T-helper 2 cell treated with Interferon-gamma antibody and Interleukin-4, amounts not matched to agents 5 μg/mL and 100 μg/mL, for 36 hours (primary cell): Measurements from ENCODE around the gene NDOR1.

Experiments
- DNase-seq: peaks from one replicate; pipeline ENCODE4 v3.0.0; 2021; ENCODE audit warnings: low spot score
- H3K27ac Mint-ChIP-seq: one replicate; pipeline ENCODE4 v1.8.0; 2021; ENCODE audit warnings: mild to moderate bottlenecking, mixed read lengths
- H3K27me3 Mint-ChIP-seq: one replicate; pipeline ENCODE4 v1.8.0; 2021; ENCODE audit warnings: low read depth, mixed read lengths
- H3K36me3 Mint-ChIP-seq: one replicate; pipeline ENCODE4 v1.8.0; 2021; ENCODE audit warnings: low read depth, mixed read lengths
- H3K4me1 Mint-ChIP-seq: one replicate; pipeline ENCODE4 v1.8.0; 2021; ENCODE audit warnings: low read depth, mixed read lengths
- H3K4me3 Mint-ChIP-seq: one replicate; pipeline ENCODE4 v1.8.0; 2022; ENCODE audit warnings: mild to moderate bottlenecking, moderate library complexity, mixed read lengths
- H3K9me3 Mint-ChIP-seq: one replicate; pipeline ENCODE4 v1.8.0; 2021; ENCODE audit warnings: mixed read lengths

The NDOR1 gene

DNA sequence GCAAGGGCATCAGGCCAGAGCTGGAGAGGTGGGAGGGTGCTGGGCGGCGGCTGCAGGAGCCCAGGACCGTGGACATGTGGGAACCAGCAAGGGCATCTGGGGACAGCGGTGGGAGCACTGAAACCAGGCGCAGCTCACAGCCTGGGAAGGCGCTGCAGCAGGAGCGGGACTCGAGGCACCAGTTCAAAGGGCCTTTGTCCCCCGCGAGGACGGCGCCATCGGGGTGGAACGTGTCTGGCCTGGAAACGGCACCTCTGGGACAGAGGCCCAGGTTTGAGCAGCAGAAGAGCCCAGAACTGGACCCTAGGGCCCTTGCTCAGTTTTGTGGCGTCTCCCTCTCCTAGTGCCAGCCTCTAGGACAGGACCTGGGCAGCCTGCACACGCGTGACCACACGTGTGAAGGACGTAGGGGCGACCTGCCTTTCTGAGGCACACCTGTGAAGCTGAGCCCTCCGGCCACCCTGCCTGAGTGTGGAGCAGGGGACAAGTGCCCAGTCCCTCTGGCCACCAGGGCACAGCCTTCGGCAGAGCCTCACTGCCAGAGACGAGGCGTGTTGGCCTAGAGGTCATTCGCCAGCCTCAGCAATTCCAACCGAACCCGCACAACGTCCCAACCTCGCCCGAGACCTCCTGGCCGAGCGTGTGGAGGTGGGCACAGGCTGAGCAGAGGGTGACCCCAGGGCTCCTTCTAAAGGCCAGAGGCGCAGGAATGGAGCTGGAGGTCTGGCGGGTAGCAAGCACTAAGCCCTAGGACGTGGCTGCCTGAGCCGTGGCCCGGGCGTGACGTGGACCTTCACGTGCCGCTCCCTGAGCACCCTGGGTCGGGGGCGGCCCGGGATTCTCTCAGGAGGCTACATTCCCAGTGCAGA, 31.5 kb upstream of the NDOR1 start:
- H3K36me3 Mint-ChIP-seq = peaks cover 4% of the 10 kb centered on the region
- H3K27me3 Mint-ChIP-seq = peaks cover 22% of the 10 kb centered on the region
- no peaks in the 10 kb centered on the region for H3K9me3 Mint-ChIP-seq
- no peaks in the 10 kb centered on the region for H3K4me1 Mint-ChIP-seq
- no peak overlapping the region for H3K27ac Mint-ChIP-seq
- H3K4me3 Mint-ChIP-seq = no peak overlapping the region
- no peak for DNase-seq

DNA sequence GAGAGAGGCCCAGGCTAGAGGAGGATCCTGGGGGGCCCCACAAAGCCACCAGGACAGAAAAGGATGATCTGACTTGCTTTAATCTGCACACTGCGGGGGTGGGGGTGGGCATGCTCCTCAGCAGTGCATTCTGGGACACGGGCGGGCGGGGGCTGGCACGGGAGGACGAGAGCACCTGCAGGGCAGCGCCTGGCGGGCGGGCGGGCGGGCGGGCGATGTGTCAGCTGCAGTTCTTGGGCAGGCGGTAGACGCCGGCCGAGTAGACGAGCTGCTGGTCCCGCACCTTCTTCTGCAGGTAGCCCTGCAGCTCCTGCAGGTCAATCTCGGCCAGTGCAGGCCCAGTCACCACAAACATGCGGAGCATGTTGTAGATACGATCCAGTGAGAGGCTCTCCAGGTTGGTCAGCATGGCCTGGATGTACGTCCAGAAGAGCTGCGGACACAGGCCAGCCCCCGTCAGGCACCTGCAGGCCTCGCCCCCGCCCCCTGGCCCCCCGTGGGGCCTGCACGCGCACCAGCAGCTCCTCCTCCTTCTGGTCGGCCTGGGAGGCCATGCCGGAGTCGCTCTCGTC, 30.7 kb upstream of the NDOR1 start:
- Mint-ChIP-seq H3K4me1 (no peaks in the 10 kb centered on the region), H3K27me3 (peaks cover 22% of the 10 kb centered on the region), H3K36me3 (peaks cover 4% of the 10 kb centered on the region), H3K4me3 (no peak overlapping the region), H3K9me3 (no peaks in the 10 kb centered on the region), H3K27ac (no peak overlapping the region)
- DNase-seq = no peak

DNA sequence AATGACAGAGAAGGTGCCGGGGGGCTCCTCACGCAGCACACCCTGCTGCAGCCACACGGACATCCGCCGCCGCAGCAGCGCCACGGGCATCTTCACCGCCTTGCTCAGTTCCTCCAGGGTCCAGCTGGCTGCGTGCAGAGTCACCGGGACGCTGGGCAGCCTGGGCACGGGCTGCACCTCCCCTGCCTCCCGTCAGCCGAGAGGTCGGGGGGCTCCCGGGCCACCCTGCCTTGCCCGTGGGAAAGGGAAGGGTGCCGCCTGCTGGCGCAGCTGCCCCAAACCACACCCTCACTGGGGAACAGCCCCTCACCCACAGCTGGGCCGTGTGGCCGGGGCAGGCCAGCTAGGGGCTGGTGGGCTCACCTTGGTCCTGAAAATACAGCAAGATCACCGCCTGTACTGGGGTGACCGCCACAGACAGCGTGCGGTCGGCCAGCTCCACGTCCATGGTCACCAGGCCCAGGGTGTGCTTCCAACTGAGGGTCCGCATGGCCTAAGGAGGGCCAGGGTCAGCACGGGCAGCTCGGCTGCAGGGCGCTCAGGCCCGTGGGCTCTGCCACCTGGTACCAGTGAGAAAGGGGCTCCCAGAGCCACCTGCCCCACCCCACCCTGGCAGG, 30.0 kb upstream of the NDOR1 start:
- H3K36me3 Mint-ChIP-seq = peaks cover 4% of the 10 kb centered on the region

DNA sequence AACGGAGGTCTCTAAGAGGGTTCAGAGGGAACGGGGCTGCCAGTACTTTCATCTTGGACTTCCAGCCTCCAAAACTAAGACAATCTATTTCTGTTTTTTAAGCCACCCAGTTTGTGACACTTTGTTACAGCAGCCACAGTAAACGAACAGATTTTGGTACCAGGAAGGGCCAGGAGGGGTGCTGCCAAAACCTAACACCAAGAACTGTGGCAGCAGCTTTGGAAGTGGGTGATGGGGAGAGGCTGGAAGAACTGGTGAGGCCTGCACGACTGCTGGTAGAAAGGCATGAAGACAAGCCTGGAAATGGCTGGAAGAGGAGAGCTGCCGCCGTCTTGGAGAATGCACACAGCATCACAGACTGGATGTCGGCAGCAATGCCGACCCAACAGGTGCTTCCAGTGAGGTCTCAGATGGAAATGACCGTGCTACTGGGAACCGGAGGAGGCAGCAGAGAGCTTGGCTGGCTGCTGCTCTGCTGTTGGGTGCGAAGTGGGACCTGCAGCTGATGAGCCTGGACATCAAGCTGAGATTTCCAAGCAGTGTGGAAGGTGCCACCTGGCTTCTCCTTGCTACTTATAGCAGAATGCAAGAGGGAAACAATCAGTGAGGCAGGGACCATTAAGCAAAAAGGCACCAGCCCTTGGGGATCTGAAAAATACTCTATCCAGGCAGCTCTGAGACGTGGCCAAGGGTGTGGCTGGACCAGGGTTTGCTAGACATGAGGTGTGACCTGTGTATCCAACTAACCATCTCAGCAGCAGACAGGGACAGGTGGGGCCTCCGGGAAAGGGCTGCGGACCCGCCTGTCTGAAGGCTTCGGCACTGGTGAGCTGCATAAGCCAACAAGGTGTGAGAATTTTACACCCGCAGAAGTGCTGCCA, 29.0 kb upstream of the NDOR1 start:
- Mint-ChIP-seq H3K36me3 (peaks cover 4% of the 10 kb centered on the region), H3K27me3 (peaks cover 9% of the 10 kb centered on the region), H3K4me1 (no peaks in the 10 kb centered on the region), H3K4me3 (no peak overlapping the region), H3K27ac (no peak overlapping the region), H3K9me3 (no peaks in the 10 kb centered on the region)
- no peak for DNase-seq

More for the DNA sequence above, 30.0 kb upstream of the NDOR1 start:
- no peaks in the 10 kb centered on the region for H3K9me3 Mint-ChIP-seq
- peaks cover 17% of the 10 kb centered on the region for H3K27me3 Mint-ChIP-seq
- no peak overlapping the region for H3K27ac Mint-ChIP-seq
- no peak overlapping the region for H3K4me3 Mint-ChIP-seq
- no peaks in the 10 kb centered on the region for H3K4me1 Mint-ChIP-seq
- no peak for DNase-seq

DNA sequence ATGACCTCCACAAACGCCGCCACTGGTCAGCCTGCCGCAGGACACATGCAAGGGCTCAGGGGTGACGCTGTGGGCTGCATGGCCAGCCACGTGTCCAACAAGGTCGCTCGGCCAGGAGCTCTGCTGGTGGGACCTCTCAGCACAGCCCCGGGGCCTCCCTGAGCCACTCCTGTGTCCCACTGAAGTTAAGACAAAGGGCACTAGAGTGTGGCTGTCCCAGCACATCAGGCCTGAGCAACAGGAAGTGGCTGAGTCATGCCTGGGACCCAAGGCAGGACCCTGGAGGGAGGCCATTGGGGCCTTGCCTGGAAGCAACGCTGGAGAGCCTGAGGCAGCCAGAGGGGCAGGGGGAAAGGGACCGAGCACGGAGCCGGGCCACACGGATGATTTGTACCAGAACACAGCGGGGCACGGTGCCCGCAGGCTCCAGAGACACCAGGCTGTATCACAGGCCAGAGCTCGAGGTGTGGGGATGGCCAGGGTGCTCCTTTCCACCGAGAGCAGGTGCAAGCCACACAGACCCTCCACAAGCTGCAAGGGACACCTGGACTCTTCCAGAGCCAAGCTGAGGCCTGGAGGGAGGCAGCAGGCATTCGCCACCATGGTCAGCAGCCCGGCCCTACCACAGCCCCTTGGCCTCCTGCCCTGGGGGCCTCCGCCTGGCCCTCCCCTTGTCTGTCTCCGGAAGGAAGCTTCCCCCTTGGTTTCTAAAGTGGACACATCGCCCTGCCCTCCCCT, 27.1 kb upstream of the NDOR1 start:
- Mint-ChIP-seq H3K4me1 (no peaks in the 10 kb centered on the region), H3K27me3 (peaks cover 2% of the 10 kb centered on the region), H3K9me3 (no peaks in the 10 kb centered on the region), H3K36me3 (peaks cover 12% of the 10 kb centered on the region), H3K27ac (no peak overlapping the region), H3K4me3 (no peak overlapping the region)
- DNase-seq = no peak

DNA sequence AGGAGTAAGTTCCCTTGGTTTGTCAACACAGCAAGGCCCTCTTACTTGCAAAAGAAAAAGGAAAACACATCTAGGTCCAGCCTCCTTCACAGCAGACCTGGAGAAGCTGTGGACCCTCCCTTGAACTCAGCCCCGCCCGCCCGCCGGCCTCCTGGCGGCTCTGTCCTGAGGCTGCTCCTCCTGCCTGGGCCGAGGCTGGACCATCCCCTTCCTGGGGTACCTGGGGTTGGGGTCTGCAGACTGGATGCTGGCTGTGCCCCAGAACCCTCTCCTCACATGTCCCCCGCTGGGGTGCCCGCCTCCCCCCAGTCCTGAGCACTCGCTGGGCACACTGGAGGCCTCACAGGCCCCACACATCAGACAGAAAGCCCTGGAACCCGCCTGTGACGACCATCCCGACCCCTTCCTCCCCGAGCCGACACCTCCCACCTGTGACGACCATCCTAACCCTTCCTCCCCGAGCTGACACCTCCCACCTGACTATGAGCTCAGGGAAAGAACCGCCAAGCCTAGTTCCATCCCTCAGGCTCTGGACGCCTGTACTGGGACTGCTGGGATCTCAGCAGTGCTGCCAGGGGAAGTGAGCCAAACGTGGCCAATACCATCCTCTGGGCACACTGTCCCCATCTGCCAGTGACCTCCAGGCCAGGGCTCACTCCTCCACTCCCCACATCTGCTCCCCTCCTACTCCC, 26.4 kb upstream of the NDOR1 start:
- Mint-ChIP-seq H3K27me3 (no peaks in the 10 kb centered on the region), H3K4me1 (no peaks in the 10 kb centered on the region), H3K36me3 (peaks cover 16% of the 10 kb centered on the region), H3K9me3 (no peaks in the 10 kb centered on the region), H3K4me3 (no peak overlapping the region), H3K27ac (no peak overlapping the region)
- no peak for DNase-seq

DNA sequence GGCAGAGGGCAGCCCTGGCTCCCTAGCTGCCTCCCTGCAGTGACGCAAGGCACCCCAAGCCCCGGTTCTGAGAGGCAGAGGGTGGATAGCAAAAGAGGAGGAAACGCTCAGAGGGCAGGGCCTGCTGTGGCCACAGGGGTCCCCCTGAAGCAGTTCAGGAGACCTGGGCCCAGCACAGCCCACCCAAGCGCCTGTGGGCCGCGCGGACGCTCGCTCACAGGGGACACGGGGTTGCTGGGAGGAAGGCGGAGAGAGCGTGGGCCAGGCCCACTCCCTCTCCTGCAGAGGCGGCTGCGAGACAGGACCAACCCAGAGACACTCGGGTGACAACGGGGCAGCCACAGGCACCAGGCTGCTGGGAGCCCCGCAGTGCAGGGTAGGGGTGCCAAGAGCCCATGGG, 25.7 kb upstream of the NDOR1 start:
- no peaks in the 10 kb centered on the region for H3K27me3 Mint-ChIP-seq
- no peaks in the 10 kb centered on the region for H3K4me1 Mint-ChIP-seq
- H3K27ac Mint-ChIP-seq = no peak overlapping the region
- no peak overlapping the region for H3K4me3 Mint-ChIP-seq
- no peak for DNase-seq
- H3K9me3 Mint-ChIP-seq = no peaks in the 10 kb centered on the region
- H3K36me3 Mint-ChIP-seq = peaks cover 21% of the 10 kb centered on the region

DNA sequence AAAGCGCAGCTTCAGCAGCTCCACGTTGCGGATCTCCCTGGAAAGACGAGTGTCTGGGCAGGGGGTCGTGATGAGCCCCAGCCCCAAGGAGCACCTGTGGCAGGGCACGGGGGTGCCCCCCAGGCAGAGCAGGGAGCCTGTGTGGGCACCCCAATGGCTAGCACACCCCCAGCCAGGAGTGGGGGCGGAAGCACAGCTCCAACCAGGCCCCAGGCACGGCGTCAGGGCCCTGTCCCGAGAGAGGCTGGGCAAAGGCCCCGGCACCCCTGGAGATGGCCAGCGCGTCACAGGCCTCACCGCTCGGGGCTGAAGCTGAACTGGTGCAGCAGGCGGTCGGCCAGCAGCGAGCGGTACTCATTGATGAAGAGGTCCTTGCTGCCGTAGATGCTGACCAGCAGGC, 25.0 kb upstream of the NDOR1 start:
- DNase-seq = no peak
- Mint-ChIP-seq H3K4me1 (no peaks in the 10 kb centered on the region), H3K4me3 (no peak overlapping the region), H3K27ac (no peak overlapping the region), H3K9me3 (no peaks in the 10 kb centered on the region), H3K27me3 (no peaks in the 10 kb centered on the region), H3K36me3 (peaks cover 21% of the 10 kb centered on the region)

DNA sequence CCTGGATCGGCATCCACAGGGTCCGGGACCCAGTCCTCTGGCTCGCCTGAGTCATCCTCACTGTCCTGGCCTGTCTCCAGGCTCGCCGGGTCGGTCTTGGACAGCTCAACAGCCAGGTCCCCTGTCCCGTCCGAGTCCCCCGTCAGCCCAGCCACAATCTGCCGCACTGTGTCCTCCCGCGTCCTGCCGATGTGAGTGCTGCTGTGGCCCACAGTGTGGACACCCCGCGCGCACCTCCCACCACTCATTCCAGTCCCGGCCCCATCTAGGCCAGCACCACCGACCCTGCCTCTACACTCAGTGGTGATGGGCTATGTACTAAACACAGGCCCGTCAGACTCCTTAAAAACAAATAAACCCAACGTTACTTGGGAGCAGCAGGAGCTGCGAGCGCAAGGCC, 23.8 kb upstream of the NDOR1 start:
- peaks cover under 1% of the 10 kb centered on the region for H3K4me1 Mint-ChIP-seq
- H3K36me3 Mint-ChIP-seq = peaks cover 21% of the 10 kb centered on the region
- no peak for DNase-seq

DNA sequence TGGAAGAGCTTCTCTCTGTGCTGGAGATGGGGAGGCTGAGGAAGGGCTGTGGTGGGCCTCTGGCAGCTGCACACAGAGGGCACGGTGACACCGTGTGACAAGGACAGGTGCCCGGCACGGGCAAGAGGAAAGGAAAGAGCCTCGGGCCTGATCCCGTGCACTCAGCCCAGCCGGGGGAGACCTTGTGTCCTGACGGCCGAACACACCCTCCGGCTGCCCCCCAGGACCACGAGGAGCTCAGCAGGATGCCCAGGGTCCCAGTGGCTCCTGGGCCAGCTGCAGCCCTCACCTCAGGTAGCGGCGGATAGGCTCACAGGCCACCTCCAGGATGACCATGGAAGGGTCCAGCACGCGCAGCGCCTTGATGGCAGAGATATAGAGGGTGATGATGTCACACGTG, 22.7 kb upstream of the NDOR1 start:
- H3K36me3 Mint-ChIP-seq = peaks cover 21% of the 10 kb centered on the region
- no peak overlapping the region for H3K4me3 Mint-ChIP-seq
- no peak overlapping the region for H3K27ac Mint-ChIP-seq
- H3K4me1 Mint-ChIP-seq = peaks cover 10% of the 10 kb centered on the region
- DNase-seq = no peak
- no peaks in the 10 kb centered on the region for H3K9me3 Mint-ChIP-seq
- no peaks in the 10 kb centered on the region for H3K27me3 Mint-ChIP-seq

More for the DNA sequence above, 23.8 kb upstream of the NDOR1 start:
- no peaks in the 10 kb centered on the region for H3K9me3 Mint-ChIP-seq
- no peaks in the 10 kb centered on the region for H3K27me3 Mint-ChIP-seq
- no peak overlapping the region for H3K27ac Mint-ChIP-seq
- no peak overlapping the region for H3K4me3 Mint-ChIP-seq

DNA sequence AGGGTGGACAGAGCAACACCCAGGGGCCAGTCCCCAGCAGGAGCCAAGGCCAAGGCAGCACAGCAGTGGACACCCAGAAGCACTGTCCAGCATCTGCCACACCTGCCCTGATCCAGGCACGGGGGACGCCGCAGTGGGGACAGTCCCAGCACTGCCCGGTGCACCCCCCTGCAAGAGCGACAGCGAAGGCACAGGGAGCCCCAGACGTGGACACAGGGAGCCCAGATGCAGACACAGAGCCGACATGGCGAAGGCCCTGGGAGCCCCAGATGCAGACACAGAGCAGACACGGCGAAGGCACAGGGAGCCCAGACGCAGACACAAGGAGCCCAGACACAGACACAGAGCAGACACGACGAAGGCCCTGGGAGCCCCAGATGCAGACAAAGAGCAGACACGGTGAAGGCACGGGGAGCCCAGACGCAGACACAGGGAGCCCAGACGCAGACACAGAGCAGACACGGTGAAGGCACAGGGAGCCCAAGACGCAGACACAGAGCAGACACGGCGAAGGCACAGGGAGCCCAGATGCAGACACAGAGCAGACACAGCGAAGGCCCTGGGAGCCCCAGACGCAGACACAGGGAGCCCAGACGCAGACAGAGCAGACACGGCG, 21.4 kb upstream of the NDOR1 start:
- H3K27ac Mint-ChIP-seq = no peak overlapping the region
- DNase-seq = no peak
- H3K4me3 Mint-ChIP-seq = no peak overlapping the region
- peaks cover 10% of the 10 kb centered on the region for H3K4me1 Mint-ChIP-seq
- H3K27me3 Mint-ChIP-seq = no peaks in the 10 kb centered on the region
- no peaks in the 10 kb centered on the region for H3K9me3 Mint-ChIP-seq
- peaks cover 23% of the 10 kb centered on the region for H3K36me3 Mint-ChIP-seq

DNA sequence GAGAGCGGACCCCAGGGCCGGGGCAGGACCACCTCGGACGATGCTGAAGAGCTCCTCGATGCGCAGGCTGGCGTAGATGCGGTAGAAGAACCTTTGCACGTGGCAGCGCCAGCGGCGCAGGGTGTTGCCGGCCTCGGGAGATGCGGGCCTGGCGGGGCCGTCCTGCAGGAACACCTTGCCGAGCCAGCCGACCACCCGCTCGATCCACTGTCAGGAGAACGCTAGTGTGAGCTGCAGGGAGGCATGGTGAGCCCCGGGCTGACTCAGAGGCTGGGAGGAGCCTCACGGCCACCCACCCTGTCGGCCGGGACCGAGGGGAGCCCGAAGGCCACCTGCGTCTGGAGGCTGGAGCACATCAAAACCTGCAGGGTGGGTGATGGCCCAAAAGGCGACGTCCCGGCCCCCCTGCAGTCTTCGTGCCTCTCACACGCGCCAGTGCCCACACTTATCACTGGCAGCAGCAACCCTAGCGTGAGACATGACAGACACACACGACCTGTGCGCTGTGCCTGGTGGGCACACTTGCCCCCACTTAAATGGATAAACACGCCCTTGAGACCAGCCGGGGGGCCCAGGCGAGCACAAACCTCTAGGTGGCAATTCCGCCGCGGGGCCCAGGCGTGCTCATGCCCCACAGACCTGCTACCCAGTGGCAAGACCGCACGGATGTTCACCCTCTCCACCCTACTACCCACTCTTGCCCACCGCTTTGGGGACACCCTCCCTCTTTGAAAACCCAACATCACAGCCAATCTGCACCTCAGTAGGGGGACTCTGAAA, 20.4 kb upstream of the NDOR1 start:
- no peak for DNase-seq
- no peak overlapping the region for H3K27ac Mint-ChIP-seq

More for the DNA sequence above, 20.4 kb upstream of the NDOR1 start:
- Mint-ChIP-seq H3K36me3 (peaks cover 25% of the 10 kb centered on the region), H3K9me3 (no peaks in the 10 kb centered on the region), H3K4me3 (no peak overlapping the region), H3K27me3 (no peaks in the 10 kb centered on the region), H3K4me1 (peaks cover 13% of the 10 kb centered on the region)
